HG03064 (cell line): ENCODE measurements around the gene HEPH.
"Not testable (repeated sequence)": the region's sequence is repeated elsewhere in the genome, so short reads cannot be mapped to it uniquely, and the experiment has no call there.

Experiments used
- ATAC-seq: cut with Tn5 transposase; IDR thresholded peaks from one replicate; pipeline ENCODE4 v1.9.1; 2021; ENCODE audit warnings: low read depth; ENCODE audit not compliant: unreplicated experiment

Gene HEPH

DNA sequence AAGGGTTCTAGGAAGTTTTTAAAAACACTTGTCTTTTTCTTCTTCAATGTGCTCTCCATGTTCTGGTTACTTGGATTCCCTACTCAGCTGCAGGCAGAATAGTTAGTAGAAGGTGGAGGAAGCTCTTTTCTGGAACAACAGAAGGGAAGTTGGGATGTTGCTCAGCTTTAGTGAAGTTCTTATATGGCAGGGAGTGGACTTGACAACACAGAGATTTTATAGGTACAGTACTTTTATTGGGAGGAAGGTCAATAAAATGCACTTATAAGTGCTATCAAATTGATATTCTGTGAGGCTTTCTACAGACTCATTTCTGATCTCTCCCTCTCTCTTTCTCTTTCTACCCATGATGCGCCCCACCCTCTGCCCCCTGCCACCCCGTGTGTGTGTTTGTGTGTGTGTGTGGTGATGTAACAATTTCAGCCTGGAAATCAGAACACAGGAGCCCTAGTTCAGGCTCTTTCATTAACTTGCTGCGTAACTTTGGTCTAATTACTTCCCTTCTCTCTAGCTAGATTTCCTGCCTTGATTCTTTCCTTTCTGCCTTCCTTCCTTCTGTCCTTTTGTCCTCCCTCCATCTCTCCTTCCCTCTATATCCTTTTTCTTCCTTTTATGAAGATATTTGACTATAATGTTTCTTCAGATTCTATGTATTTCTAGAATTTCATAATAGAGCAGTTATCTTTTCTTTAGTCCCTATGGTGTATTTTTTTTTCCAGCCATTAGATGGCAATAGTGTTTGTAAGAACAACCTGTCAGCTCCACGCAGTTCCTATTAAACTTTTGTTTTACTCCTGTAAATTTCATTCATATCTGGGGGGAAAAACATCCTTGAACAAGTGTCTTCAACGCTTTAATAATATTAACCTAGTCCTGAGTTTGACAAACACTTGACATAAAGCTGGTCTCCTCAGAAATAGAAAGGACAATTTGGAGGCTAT is 37.1 kb downstream of the HEPH start:
- ATAC-seq, result no peak

DNA sequence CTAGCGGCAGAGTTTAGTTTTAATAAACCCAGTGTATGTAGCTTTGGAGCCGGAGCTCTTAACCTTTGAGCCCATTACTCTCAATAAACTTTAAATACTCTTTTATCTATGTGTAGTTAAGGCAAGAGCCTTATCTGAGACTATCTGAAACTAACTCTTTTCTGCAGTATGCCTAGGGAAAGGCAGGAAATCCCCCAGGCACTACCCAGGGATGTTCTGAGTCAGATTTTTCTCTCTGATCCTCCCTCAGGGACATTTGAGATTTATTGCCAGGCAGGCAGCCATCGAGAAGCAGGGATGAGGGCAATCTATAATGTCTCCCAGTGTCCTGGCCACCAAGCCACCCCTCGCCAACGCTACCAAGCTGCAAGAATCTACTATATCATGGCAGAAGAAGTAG is 39.1 kb downstream of the HEPH start:
- ATAC-seq, result no peak

DNA sequence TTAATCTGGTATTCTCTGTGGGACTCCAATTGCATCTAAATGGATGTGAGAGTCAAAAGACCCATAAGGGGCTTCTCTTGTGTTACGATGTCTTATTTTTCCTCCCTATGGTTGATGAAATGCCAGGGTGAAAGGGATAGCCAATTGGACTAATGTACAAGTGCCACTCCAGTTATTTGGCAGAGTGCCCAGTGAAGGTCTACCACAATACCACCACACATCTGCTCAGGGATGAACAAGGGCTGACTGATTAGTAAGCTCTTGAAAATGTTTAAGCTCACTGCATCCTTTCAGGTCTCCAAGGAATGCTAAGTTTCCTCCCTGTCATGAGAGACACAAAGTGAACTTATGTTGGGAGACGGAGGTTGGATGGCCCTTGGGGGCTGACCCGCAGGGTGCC is 57.8 kb downstream of the HEPH start:
- ATAC-seq, result no peak

DNA sequence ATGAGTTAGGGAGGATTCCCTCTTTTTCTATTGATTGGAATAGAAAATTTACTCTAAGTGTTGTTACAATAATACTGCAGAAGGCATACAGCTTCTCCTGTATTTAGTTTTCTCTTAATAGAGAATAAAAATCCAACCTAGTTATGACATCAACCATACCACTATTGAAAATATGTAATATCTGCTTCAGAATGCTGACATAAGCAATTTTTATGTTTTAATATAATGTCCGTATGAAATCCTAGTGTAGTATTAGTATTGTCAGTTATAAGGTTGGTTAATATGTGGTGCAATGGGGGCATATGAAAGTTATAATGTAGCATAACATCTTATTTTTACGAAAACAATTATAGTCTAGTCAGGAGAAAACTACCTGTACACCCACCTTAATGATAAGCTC is 68.2 kb downstream of the HEPH start:
- no peak for ATAC-seq

DNA sequence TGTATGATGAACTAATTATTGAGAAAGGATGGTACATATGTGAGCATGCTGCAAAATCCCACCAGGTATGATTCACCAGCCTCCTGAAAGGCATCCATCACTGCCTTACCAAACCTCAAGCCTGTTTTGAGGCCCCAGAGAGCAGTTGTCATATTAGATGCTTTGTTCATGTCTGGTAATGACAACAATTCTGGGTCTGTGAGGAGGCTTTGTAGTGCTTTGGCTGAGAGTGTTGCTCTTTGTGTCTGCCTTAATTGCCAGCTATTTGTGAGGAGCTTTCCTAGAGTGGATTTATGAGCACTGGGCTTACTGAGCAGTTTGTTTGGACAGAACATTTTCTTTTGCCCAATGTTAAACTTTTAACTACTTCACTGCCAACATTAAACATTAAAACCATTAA is 69.2 kb downstream of the HEPH start:
- ATAC-seq, result no peak

DNA sequence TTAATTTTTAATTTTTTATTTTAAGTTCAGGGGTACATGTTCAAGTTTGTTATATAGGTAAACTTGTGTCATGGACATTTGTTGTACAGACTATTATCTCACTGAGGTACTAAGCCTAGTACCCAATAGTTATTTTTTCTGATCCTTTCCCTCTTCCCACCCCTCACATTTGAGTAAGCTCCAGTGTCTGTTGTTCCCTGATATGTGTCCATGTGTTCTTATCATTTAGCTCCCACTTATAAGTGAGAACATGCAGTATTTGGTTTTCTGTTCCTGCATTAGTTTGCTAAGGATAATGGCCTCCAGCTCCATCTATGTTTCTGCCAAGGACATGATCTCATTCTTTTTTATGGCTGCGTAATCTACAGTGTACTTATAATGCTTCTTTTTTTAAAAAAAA is 69.9 kb downstream of the HEPH start:
- ATAC-seq, result not testable (repeated sequence)

DNA sequence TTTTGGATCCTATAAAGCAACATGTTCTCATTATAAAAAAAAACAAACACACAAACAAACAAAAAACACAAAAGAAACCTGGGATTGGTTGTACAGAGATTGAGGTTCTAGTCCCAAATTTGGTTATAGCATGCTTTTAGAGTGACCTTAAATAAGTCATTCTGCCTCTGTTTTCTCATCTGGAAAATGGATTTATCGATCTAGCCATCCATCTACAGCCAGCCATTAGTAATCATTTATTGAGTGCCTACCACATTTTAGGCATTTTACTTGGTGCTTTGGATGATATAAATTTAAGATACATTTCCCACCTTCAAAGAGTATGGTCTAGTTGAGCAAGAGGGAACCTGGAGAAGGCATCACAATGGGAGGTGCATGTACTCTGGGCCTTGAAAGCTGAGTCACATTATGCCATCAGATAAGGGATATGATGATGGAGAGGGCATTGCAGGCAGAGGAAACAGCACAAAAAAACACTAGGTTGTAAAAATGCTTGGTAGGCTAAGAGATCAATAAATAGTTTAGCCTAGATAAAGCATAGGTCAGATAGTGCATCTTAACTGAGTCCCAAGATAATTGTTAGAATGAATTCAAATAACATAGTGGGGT is 91.4 kb downstream of the HEPH start:
- no peak for ATAC-seq

DNA sequence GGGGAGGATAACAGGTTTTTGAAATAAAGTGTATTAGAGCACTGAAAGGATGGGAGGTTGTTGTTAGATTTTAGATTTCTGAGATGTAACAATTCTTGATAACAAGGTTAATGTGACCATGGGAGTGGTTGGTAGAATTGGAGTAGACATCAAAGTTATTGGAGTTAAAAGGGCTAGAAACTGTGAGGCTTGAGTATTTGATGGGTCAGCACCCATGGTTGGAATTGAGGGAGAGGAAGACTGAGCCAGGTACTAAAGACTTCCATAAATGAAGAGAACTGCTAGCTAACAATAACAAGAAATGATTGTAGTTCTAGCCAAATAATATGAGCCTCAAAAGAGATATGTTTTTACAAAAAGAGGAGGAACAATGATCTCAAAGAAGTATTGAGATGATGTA is 98.8 kb downstream of the HEPH start:
- ATAC-seq, result no peak
